GM12865 (cell line): ENCODE results near the gene CDH4.

ENCODE experiments used
- DNase-seq: peaks from one replicate; pipeline ENCODE4 v3.0.0; 2010; ENCODE audit warnings: low read depth
- H3K4me3 ChIP-seq: 2 replicates; pipeline ENCODE4 v1.5.1; 2011; ENCODE audit warnings: mild to moderate bottlenecking, low read depth, low read length, control low read depth
- CTCF ChIP-seq: IDR thresholded peaks from 2 replicates; pipeline ENCODE4 v1.5.1; 2011; ENCODE audit warnings: low read length, control low read depth, low read depth, inconsistent platforms; ENCODE audit not compliant: insufficient read depth; ENCODE audit errors: missing control alignments

CDH4 gene

GRCh38 chr20:61631751-61632150 lies 379.7 kb downstream of the CDH4 start:
- H3K4me3 ChIP-seq: no peak overlapping the region
- no peak for TF ChIP-seq CTCF
- no peak for DNase-seq

GRCh38 chr20:61633004-61633403 lies 380.9 kb downstream of the CDH4 start:
- H3K4me3 ChIP-seq: no peak overlapping the region

GRCh38 chr20:61634376-61635145 lies 382.5 kb downstream of the CDH4 start:
- TF ChIP-seq CTCF: no peak
- no peak for DNase-seq

More at GRCh38 chr20:61633004-61633403, 380.9 kb downstream of the CDH4 start:
- no peak for TF ChIP-seq CTCF
- DNase-seq: no peak

GRCh38 chr20:61635721-61636455 lies 383.8 kb downstream of the CDH4 start:
- DNase-seq: no peak
- TF ChIP-seq CTCF: no peak
- H3K4me3 ChIP-seq: no peak overlapping the region

More at GRCh38 chr20:61634376-61635145, 382.5 kb downstream of the CDH4 start:
- no peak overlapping the region for H3K4me3 ChIP-seq

GRCh38 chr20:61636531-61637116 lies 384.6 kb downstream of the CDH4 start:
- DNase-seq: no peak
- no peak overlapping the region for H3K4me3 ChIP-seq
- TF ChIP-seq CTCF: no peak

DNA sequence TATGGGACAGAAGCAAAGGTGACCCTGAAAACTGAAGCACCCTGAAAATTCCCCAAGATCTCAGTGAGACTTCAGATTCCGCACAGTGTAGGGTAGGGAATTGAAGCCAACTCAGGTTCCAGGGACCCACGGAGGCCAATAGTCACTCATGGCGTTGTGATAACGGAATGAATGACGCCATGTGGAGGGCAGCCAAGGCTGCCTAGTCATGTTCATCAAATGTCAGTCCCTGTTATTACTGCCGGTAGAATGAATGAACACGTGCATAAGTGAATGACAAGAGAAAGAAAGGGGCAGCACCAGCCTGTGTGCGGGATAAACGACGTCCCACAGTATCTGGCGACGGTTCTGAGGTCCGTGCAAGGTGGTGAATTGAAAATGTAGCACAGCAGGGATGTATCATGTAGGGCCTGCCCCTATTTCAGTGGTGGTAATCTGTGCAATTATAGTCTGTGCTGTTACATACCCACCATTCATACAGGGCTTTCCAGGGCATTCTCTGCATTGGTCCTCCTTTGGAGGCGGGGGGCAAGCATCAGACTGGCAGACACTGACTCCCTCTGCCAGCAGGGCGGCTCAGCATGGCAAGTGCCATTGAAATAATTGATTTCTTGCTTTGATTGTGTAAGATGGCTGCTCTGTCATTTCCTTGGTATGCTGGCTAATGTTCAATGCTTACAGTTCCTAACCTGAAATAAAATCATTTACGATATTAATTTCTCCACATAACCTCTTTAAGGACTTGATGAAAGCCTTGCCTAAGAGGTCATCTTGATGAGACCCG lies 386.9 kb downstream of the CDH4 start:
- no peak for DNase-seq
- no peak overlapping the region for H3K4me3 ChIP-seq
- no peak for TF ChIP-seq CTCF
